ENCODE results near the gene TNFSF13.

DNA sequence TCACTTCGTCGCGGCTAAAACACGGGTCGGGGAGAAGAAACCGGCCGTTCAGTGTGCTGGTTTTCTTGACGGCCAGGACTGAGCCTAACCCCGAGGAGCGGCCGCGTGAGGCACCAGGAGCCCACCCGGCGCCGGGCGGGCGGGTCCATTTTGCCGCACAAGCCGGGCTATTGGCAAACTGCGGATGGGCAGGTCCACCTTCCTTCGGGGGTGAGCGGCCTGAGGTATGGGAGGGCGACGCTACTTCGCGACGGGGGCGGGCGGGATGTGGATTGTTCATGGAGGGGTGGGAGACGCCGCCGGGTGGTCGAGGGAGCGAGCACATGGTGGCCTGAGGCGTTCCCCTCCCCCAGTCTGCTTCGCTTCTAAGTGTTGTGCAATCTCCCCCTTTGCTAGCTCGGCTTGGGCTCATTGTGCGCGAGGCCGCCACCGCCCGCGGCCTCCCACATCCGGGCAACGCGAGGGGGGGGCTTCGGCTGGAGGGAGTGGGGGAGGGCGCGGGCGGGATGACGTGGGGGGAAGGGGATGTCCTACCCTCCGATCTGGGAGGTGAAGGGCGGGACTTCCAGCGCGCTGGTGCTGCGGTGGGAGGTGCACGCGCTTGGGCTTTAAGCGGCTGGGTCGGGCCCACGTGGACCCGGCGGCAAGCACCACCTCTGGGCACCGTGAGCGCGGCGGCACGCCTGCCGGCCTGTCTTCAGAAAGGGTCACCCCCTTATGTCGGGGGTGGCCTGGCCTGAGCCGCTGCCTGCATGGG is 15.0 kb downstream of the TNFSF13 start:
- TF ChIP-seq, protein P1, sequence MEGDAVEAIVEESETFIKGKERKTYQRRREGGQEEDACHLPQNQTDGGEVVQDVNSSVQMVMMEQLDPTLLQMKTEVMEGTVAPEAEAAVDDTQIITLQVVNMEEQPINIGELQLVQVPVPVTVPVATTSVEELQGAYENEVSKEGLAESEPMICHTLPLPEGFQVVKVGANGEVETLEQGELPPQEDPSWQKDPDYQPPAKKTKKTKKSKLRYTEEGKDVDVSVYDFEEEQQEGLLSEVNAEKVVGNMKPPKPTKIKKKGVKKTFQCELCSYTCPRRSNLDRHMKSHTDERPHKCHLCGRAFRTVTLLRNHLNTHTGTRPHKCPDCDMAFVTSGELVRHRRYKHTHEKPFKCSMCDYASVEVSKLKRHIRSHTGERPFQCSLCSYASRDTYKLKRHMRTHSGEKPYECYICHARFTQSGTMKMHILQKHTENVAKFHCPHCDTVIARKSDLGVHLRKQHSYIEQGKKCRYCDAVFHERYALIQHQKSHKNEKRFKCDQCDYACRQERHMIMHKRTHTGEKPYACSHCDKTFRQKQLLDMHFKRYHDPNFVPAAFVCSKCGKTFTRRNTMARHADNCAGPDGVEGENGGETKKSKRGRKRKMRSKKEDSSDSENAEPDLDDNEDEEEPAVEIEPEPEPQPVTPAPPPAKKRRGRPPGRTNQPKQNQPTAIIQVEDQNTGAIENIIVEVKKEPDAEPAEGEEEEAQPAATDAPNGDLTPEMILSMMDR (IDR thresholded peaks at IDR 0.05): no peak
- TF ChIP-seq POLR2A (IDR thresholded peaks at IDR 0.05): peak in 1 of 2 donors; percentile 39
- TF ChIP-seq EP300 (IDR thresholded peaks at IDR 0.05): peak in 2 of 4 donors; percentile 18 to 73
- peak; percentile 74 to 96 (median 82) for TF ChIP-seq POLR2AphosphoS5 (IDR thresholded peaks at IDR 0.05)

All from sigmoid colon (tissue), 4 donors.